Measurements from ENCODE around the gene SAMD13.

Gene SAMD13

GRCh38 chr1:84347271-84347931 lies 45.9 kb downstream of the SAMD13 start:
- TF ChIP-seq TCF12 (IDR thresholded peaks at IDR 0.05; ENCODE audit: low read depth) (no peak), TEAD4 (IDR thresholded peaks at IDR 0.05) (no peak), YY1 (IDR thresholded peaks at IDR 0.05; ENCODE audit: low read depth) (no peak), MAX (IDR thresholded peaks at IDR 0.05) (no peak), CREB1 (IDR thresholded peaks at IDR 0.05; ENCODE audit: low read depth) (no peak)

- TF ChIP-seq EP300 (IDR thresholded peaks at IDR 0.05; ENCODE audit: borderline replicate concordance) (no peak), YY1 (IDR thresholded peaks at IDR 0.05; ENCODE audit: low read depth) (no peak), NFIC (IDR thresholded peaks at IDR 0.05) (no peak), CEBPB (IDR thresholded peaks at IDR 0.05) (no peak), TAF1 (IDR thresholded peaks at IDR 0.05; ENCODE audit: low read depth) (no peak), REST (IDR thresholded peaks at IDR 0.05; ENCODE audit: low read depth) (no peak), TCF12 (IDR thresholded peaks at IDR 0.05; ENCODE audit: low read depth) (no peak), FOXM1 (IDR thresholded peaks at IDR 0.05; ENCODE audit: borderline replicate concordance, low read depth) (no peak), RAD21 (IDR thresholded peaks at IDR 0.05; ENCODE audit: low read depth) (no peak), ZBTB7A (IDR thresholded peaks at IDR 0.05; ENCODE audit: low read depth) (no peak), USF1 (IDR thresholded peaks at IDR 0.05) (no peak), EGR1 (IDR thresholded peaks at IDR 0.05) (no peak), MAX (IDR thresholded peaks at IDR 0.05) (no peak), CREB1 (IDR thresholded peaks at IDR 0.05; ENCODE audit: low read depth) (no peak), TEAD4 (IDR thresholded peaks at IDR 0.05) (no peak)
These were observed 46.5 kb downstream of the SAMD13 start for GRCh38 chr1:84347932-84348555.

- TF ChIP-seq EP300 (IDR thresholded peaks at IDR 0.05; ENCODE audit: borderline replicate concordance), result no peak
- no peak for TF ChIP-seq MAX (IDR thresholded peaks at IDR 0.05)
- TF ChIP-seq TCF12 (IDR thresholded peaks at IDR 0.05; ENCODE audit: low read depth), result no peak
- no peak for TF ChIP-seq USF1 (IDR thresholded peaks at IDR 0.05)
- TF ChIP-seq ZBTB7A (IDR thresholded peaks at IDR 0.05; ENCODE audit: low read depth), result no peak
- no peak for TF ChIP-seq NFIC (IDR thresholded peaks at IDR 0.05)
- TF ChIP-seq TAF1 (IDR thresholded peaks at IDR 0.05; ENCODE audit: low read depth), result no peak
- TF ChIP-seq RAD21 (IDR thresholded peaks at IDR 0.05; ENCODE audit: low read depth), result no peak
- TF ChIP-seq YY1 (IDR thresholded peaks at IDR 0.05; ENCODE audit: low read depth), result no peak
- no peak for TF ChIP-seq CEBPB (IDR thresholded peaks at IDR 0.05)
- TF ChIP-seq EGR1 (IDR thresholded peaks at IDR 0.05), result no peak
- no peak for TF ChIP-seq TEAD4 (IDR thresholded peaks at IDR 0.05)
- TF ChIP-seq FOXM1 (IDR thresholded peaks at IDR 0.05; ENCODE audit: borderline replicate concordance, low read depth), result no peak
- TF ChIP-seq REST (IDR thresholded peaks at IDR 0.05; ENCODE audit: low read depth), result no peak
- TF ChIP-seq CREB1 (IDR thresholded peaks at IDR 0.05; ENCODE audit: low read depth), result no peak
These were observed 47.3 kb downstream of the SAMD13 start for GRCh38 chr1:84348759-84349158.

GRCh38 chr1:84350104-84350503 lies 48.6 kb downstream of the SAMD13 start:
- no peak for TF ChIP-seq NFIC (IDR thresholded peaks at IDR 0.05)
- TF ChIP-seq EP300 (IDR thresholded peaks at IDR 0.05; ENCODE audit: borderline replicate concordance), result no peak
- no peak for TF ChIP-seq EGR1 (IDR thresholded peaks at IDR 0.05)
- no peak for TF ChIP-seq USF1 (IDR thresholded peaks at IDR 0.05)
- TF ChIP-seq TCF12 (IDR thresholded peaks at IDR 0.05; ENCODE audit: low read depth), result no peak
- TF ChIP-seq ZBTB7A (IDR thresholded peaks at IDR 0.05; ENCODE audit: low read depth), result no peak
- no peak for TF ChIP-seq CEBPB (IDR thresholded peaks at IDR 0.05)
- no peak for TF ChIP-seq TEAD4 (IDR thresholded peaks at IDR 0.05)
- TF ChIP-seq FOXM1 (IDR thresholded peaks at IDR 0.05; ENCODE audit: borderline replicate concordance, low read depth), result no peak
- no peak for TF ChIP-seq REST (IDR thresholded peaks at IDR 0.05; ENCODE audit: low read depth)
- no peak for TF ChIP-seq RAD21 (IDR thresholded peaks at IDR 0.05; ENCODE audit: low read depth)
- no peak for TF ChIP-seq YY1 (IDR thresholded peaks at IDR 0.05; ENCODE audit: low read depth)
- no peak for TF ChIP-seq MAX (IDR thresholded peaks at IDR 0.05)
- TF ChIP-seq TAF1 (IDR thresholded peaks at IDR 0.05; ENCODE audit: low read depth), result no peak
- no peak for TF ChIP-seq CREB1 (IDR thresholded peaks at IDR 0.05; ENCODE audit: low read depth)

All from Ishikawa (cell line).